Activated CD4-positive, alpha-beta T cell treated with anti-CD3 and anti-CD28 coated beads for 48 hours (primary cell): ENCODE data around the gene STMN1.

Source experiments
- DNase-seq: peaks from one replicate; pipeline ENCODE4 v3.0.0-alpha.2; 2020

STMN1 gene

GRCh38 chr1:25890239-25891034, 15.8 kb downstream of the STMN1 start:
- DNase-seq: no peak

GRCh38 chr1:25889470-25889869, 16.7 kb downstream of the STMN1 start:
- no peak for DNase-seq

GRCh38 chr1:25888426-25888987, 17.7 kb downstream of the STMN1 start:
- DNase-seq: no peak

- DNase-seq: no peak
Observed at GRCh38 chr1:25885602-25886001, 20.6 kb downstream of the STMN1 start.

- no peak for DNase-seq
Observed at GRCh38 chr1:25881266-25881665, 25.0 kb downstream of the STMN1 start.

GRCh38 chr1:25880518-25880917, 25.7 kb downstream of the STMN1 start:
- no peak for DNase-seq

GRCh38 chr1:25879675-25880074, 26.5 kb downstream of the STMN1 start:
- DNase-seq: no peak

GRCh38 chr1:25878690-25879089, 27.5 kb downstream of the STMN1 start:
- DNase-seq: no peak

- DNase-seq: no peak
Observed at GRCh38 chr1:25877155-25877554, 29.1 kb downstream of the STMN1 start.

- no peak for DNase-seq
Observed at GRCh38 chr1:25876693-25877077, 29.5 kb downstream of the STMN1 start.

GRCh38 chr1:25875856-25876692, 30.1 kb downstream of the STMN1 start:
- DNase-seq: no peak

GRCh38 chr1:25875154-25875855, 30.9 kb downstream of the STMN1 start, which contains the start of gene PAQR7:
Gene PAQR7, minus strand, starts transcription at chr1:25875708. Its CDS starts 11,869 bp downstream, at chr1:25863839.
- DNase-seq: peak; percentile 70

GRCh38 chr1:25874635-25875153, 31.5 kb downstream of the STMN1 start:
- DNase-seq: no peak

- no peak for DNase-seq
Observed at GRCh38 chr1:25874209-25874608, 32.0 kb downstream of the STMN1 start.

- no peak for DNase-seq
Observed at GRCh38 chr1:25873120-25873519, 33.1 kb downstream of the STMN1 start.

- no peak for DNase-seq
Observed at GRCh38 chr1:25872713-25873112, 33.5 kb downstream of the STMN1 start.

- no peak for DNase-seq
Observed at GRCh38 chr1:25871704-25872494, 34.3 kb downstream of the STMN1 start.

GRCh38 chr1:25871086-25871703, 35.0 kb downstream of the STMN1 start:
- no peak for DNase-seq

- no peak for DNase-seq
Observed at GRCh38 chr1:25870614-25871013, 35.6 kb downstream of the STMN1 start.

- DNase-seq: no peak
Observed at GRCh38 chr1:25869909-25870606, 36.2 kb downstream of the STMN1 start.
